PC-9 (cell line): ENCODE results near the gene NT5DC3.

Source experiments
- EZH2 ChIP-seq: fragments of 200-600 bp; sonication (generic); IDR thresholded peaks from 2 replicates; pipeline ENCODE4 v1.8.0; 2017; ENCODE audit warnings: antibody characterized with exemption, low read depth
- TF ChIP-seq, protein P1 (sequence below): fragments of 200-600 bp; sonication (generic); conservative IDR thresholded peaks from 2 replicates; pipeline ENCODE4 v1.6.1; 2017; ENCODE audit warnings: mixed run types, antibody characterized with exemption, mild to moderate bottlenecking, moderate library complexity

DNA sequence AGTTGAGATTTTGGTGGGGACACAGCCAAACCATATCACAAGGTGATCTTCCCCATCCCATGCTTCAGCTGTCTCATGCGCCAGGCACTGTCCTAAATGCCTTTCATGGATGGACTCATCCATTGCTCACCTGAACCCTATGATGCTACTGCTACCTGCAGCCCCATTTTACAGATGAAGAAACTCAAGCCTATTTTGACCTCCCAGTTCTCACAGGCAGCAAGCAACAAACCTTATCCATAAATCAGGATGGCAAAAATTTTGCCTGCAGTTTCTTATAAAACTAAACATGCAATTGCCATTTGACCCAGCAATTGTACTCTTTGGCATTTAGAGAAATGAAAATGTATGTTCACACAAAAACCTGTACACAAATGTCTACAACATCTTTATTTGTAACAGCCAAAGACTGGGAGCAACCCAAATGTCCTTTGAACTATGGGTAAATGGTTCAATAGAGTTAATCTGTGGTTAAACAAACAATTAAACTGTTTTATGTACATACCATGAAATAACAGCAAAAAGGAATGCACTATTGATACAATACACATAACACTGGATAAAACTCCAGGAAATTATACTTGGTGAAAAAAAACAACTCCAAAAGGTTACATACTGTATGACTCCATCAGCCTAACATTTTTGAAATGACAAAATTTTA is 2.6 kb downstream of the NT5DC3 start:
- TF ChIP-seq, protein P1, sequence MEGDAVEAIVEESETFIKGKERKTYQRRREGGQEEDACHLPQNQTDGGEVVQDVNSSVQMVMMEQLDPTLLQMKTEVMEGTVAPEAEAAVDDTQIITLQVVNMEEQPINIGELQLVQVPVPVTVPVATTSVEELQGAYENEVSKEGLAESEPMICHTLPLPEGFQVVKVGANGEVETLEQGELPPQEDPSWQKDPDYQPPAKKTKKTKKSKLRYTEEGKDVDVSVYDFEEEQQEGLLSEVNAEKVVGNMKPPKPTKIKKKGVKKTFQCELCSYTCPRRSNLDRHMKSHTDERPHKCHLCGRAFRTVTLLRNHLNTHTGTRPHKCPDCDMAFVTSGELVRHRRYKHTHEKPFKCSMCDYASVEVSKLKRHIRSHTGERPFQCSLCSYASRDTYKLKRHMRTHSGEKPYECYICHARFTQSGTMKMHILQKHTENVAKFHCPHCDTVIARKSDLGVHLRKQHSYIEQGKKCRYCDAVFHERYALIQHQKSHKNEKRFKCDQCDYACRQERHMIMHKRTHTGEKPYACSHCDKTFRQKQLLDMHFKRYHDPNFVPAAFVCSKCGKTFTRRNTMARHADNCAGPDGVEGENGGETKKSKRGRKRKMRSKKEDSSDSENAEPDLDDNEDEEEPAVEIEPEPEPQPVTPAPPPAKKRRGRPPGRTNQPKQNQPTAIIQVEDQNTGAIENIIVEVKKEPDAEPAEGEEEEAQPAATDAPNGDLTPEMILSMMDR, result no peak
- no peak for TF ChIP-seq EZH2
